HG03457 (cell line): ENCODE measurements around the gene NBL1.
"Not testable (repeated sequence)": the region's sequence is repeated elsewhere in the genome, so short reads cannot be mapped to it uniquely, and the experiment has no call there.

Experiments
- ATAC-seq: cut with Tn5 transposase; IDR thresholded peaks from one replicate; pipeline ENCODE4 v1.9.1; 2021; ENCODE audit warnings: moderate number of reproducible peaks; ENCODE audit not compliant: unreplicated experiment

The NBL1 gene

DNA sequence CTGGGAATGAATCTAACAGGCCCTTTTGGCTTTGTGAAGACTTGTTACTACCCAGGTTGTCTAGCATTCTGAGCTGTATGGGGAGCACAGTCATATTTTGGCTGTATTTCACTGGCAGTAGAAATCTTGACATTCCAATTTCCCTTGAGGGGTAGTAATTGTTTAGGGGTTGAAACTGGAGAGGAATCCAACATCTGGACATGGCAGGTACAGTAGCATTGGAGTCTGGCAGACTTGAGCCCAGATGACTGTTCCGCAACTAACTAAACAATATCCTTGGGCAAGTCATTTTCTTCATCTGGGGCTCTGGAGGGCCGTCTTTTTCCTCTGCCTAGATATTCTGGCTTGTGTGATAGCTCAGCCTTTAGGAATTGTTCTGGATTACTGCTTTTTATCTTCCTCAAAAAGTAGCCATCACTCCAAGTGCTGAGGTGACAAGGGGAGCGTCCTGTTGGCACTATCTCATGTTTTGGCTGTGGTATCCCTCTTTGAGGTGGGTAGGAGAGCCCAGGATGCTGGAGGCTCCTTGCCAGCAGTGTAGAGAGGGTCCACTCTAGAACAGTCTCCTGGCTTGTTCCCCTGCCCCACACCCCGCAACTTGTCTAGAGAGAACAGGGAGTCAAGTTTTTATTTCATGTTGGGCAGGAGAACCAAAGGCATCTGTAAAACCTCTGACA lies 22.7 kb upstream of the NBL1 start:
- ATAC-seq: no peak

DNA sequence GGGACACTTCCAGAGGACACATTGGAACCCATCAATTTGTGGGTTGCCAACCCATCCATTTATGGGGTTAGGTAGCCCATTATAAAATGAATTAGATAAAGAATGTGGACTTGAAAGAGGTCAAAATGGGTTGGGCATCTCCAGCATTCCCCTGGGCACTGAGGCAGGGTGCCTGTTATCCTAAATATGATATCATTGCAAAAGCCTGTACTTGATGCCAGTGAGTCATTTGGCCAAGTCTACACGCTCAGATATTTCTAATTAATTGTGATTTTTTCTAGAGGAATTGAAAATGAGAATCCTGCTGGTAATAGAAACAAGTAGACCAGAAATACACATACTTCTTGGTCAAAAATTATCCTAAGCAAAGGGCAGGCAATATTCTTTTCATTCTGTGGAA lies 21.9 kb upstream of the NBL1 start:
- ATAC-seq: no peak

DNA sequence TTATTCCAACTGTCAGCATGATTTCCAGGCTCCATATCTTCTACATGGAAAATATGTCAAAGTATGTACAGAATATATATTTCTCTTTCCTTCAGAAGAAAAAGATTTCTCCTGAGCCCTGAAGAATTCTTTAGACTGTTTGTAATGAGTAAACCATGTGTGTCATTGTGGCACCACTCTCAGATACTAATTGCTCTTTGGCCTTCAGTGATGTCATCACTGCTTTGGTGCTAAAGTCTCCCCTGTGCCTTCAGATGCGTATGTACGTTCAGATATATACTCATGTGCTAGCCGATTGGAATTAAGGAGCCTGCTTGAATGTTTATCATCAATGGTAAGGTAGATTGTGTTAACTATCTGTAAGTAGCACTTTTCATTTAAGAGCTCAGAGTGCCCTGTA lies 20.6 kb upstream of the NBL1 start:
- ATAC-seq: no peak

DNA sequence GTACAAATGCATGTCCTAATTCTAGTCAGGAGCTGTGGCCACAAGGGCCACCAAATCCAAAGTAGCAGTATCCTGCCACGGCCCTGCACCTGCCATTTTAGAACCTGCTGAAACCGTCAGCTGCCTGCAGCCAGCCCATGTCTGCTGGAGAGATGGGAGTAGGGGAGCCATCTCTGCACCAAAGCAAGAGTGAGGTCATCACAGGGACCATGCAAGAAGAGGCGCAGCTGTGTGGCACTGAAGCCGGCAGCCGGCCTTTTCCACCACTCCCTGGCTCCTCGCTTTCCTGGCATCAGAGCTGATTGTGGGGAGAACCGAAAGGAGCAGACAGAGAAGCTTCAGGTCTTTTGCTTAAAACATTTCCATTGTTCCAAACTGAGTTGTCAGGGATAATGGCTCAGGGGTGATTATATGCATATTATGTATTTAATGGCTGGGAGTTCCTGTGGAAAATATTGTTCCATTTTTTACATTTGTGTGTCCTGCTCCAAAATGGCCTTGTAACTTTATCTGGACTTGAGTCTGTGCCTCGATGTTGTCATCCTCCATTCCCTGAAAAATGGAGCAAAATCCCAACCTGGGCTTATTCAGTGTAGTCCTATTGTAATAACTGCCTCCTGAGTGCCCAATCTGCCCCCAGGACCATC lies 18.7 kb upstream of the NBL1 start:
- no peak for ATAC-seq

DNA sequence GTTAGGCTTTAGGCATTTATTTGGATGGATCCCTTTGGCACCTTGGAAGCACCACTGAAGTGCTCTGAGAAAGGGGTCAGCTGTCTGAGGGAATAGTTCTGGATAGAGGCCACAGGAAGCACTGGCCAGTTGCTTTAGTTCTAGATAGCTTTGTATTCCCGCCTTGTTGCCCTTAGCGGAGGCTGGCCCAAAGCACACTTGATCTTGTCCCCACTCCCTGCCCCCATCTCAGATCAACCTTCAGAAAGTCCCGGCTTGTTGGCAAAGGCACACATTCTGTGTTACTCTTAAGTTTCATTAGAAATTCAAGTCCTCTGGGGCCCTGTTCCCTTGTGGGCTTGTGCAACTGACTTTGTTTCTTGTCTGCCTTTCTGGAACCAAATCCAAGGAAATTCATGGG lies 15.2 kb upstream of the NBL1 start:
- ATAC-seq: no peak

DNA sequence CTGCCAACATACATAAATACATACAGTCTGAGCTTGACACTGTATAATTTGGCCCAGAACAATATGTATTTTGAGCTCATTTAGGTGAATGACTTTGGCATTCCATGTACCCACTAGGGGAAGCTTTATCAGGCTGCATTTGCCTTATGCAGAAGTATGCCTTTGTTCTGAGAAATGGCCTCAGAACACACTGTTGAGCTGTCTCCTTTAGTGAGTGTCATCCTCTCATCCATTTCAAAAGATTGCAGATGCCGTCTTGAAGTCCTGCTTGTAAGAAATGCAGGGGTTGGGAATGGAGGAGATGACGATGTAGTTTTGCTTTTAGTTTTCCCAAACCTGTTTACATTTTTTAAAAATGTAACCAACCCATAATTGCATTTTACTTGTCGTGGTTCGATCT lies 14.8 kb upstream of the NBL1 start:
- no peak for ATAC-seq

DNA sequence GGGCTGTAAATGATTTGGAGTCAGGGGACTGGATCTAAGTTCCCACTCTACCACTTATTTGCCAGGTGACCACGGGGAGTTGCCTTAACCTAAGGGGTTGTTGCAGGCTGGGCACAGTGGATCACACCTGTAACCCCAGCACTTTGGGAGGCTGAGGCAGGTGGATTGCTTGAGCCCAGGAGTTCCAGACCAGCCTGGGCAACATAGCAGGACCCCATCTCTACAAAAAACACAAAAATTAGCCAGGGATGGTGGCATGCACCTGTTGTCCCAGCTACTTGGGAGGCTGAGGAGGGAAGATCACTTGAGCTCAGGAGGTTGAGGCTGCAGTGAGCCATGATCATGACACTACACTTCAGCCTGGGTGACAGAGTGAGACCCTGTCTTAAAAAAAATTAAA lies 13.9 kb upstream of the NBL1 start:
- ATAC-seq: not testable (repeated sequence)

DNA sequence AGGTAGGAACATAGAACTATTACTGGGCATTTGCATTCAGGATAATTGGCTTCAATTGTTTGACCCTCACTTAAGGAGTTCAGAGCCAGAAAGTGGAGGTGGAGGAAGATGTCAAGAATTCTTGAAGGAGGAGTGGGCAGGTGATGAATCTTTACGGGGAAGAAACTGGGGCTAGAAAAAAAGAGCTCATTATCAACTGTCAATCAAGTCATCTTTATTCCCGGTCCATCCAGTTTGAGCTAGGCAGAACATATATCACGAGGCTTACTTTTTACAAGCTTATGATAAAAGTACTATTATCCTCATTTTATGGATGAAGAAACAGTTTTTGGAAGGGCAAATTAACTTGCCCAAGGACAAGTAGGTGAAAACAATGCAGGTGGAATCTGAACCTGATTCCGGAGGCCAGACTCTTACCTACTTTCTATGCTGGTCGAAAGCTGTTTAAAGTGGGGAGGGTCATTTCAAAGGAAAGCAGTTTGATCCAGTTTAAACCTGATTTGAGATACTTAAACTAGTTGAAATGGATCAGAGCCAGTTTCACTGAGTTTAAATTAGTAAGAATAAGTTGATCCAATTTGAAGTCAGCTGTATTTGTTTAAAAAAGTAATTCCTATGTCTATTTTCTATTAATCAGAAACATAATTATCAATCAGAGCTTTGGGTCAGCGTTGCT lies 13.3 kb upstream of the NBL1 start:
- ATAC-seq: no peak

DNA sequence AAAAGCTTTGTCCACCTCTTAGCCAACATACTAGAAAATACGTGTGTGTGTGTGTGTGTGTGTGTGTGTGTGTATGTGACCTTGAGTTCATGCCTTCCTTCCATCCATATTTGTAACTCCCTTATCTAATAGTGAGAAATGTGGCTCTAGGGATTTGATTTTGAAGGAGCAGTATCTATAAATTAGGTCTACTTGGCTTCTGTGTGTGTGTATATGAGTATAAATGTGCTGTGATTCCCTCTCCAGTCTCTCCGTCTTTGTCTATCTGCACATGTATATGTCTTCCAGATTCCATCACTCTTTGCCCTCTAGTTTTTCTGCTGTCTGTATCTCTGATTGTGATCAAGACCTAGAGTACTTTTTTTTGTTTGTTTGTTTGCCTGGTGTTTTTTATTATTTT lies 11.9 kb upstream of the NBL1 start:
- ATAC-seq: no peak

DNA sequence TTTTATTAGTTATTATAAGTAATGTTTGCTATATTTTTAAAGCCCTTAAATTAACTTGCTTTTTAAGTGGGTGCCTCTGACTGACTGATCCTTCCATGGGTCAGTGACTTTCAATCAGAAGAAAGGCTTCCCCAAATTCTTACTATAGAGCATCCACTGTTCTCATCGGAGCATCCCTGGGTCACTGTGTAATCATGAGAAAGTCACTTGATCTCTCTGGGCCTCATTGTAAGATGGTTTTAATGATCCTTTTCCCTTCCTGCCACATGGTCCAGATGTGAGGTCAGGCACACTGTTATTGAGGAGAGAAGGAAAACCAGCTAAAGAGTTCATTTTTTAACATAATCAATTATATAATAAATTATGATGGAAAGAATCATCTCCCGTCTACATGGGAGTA lies 11.0 kb upstream of the NBL1 start:
- no peak for ATAC-seq

DNA sequence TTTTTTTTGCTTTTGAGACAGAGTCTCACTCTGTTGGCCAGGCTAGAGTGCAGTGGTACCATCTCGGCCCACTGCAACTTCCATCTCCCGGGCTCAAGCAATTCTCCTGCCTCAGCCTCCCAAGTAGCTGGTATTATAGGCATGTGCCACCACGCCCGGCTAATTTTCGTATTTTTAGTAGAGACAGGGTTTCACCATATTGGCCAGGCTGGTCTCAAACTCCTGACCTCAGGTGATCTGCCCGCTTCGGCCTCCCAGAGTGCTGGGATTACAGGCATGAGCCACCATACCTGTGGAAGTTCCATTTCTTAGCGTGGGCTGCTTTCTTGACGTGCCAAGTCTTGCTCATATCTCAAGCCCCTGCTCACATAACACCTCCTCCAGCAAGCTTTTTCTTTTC lies 9.0 kb upstream of the NBL1 start:
- ATAC-seq: not testable (repeated sequence)

DNA sequence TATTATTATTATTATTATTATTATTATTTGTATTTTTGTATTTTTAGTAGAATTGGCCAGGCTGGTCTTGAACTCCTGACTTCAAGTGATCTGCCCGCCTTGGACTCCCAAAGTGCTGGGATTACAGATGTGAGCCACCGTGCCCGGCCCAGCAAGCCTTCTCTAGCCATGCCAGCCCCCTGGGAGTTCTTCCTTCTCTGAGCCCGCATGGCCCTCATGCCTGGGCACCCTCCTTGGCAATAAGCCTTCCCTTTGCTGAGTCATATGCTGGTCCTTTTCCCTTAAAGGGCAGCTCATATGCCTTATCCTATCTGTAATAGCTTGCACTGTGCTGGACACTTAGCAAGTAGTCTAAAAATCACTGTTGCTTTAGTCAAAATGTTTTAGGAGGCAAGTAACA lies 8.5 kb upstream of the NBL1 start:
- no peak for ATAC-seq

DNA sequence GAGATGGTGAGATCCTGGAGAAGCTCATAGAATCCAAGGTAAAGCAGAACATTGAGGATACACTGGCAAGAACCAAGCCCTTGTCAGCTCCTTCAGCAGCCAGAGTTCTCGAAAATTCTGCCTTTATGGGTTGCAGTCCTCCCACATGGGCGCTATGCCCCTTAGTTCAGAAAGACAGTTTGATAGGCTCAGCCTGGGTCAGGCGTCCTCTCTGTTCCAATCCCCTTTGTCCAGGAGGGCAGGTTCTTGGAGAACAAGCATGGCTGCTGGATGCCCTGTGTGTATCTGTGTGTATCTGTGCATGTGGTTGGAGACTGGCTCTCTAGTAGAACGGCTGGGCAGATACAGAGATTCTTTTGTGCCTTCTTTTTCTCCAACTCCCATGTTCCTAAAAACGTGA lies 8.0 kb upstream of the NBL1 start:
- ATAC-seq: no peak

DNA sequence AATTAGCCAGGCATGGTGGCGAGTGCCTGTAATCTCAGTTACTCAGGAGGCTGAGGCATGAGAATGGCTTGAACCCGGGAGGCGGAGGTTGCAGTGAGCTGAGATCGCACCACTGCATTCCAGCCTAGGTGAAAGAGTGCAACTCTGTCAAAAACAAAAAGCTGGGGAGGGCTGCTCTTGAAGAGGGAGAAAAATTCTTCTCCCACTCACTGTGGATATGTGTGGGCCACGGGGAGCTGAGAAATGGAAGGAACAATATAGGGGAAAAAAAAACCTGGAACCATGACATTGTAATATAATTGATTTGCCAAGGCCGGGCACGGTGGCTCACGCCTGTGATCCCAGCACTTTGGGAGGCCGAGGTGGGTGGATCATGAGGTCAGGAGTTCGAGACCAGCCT lies 7.4 kb upstream of the NBL1 start:
- ATAC-seq: not testable (repeated sequence)

DNA sequence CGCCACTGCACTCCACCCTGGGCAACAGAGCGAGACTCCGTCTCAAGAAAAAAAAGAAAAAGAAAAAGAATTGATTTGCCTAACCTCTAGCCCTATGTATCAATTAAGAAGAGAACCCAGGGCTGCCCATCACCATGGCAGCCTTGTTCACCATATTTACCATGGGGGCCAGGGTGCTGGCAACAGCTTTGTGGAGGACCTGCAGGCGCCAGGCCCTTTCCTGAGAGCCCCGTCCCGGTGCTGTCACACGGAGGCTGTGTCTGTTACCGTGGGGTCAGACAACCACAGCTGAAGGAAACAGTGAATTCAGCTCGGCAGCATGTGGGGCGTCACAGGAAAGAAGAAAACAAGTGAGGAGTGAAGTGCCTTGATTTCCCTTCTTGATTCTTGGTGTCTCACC lies 6.5 kb upstream of the NBL1 start:
- ATAC-seq: no peak

DNA sequence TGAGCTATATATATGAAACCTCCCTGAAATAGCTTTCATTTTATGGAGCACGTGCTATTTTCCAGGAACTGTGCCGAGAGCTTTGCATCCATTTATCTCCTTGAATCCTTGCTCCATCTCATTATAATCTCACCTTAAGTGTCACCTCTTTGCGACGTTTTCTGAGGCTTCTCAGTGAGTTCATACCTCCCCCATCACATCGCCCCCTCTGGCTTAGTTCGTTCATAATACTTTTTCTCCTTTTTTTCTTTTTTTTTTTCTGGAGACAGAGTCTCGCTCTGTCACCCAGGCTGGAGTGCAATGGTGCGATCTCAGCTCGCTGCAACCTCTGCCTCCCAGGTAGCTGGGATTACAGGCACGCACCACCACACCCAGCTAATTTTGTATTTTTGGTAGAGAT lies 4.9 kb upstream of the NBL1 start:
- not testable (repeated sequence) for ATAC-seq

DNA sequence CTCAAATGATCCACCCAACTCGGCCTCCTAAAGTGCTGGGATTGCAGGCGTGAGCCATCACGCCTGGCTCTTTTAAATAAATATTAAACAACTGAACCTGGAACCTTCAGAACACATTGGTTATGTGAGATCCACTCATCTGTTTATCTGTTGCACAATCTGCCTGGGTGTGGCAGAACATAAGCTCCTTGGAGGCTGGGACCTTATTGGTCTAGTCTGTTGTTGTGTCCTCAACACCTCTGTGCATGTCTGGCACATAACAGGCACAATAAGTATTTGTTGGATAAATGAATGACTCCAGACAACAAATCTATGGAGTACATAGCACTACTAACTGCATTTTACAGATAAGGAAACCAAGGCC lies 4.1 kb upstream of the NBL1 start:
- no peak for ATAC-seq

DNA sequence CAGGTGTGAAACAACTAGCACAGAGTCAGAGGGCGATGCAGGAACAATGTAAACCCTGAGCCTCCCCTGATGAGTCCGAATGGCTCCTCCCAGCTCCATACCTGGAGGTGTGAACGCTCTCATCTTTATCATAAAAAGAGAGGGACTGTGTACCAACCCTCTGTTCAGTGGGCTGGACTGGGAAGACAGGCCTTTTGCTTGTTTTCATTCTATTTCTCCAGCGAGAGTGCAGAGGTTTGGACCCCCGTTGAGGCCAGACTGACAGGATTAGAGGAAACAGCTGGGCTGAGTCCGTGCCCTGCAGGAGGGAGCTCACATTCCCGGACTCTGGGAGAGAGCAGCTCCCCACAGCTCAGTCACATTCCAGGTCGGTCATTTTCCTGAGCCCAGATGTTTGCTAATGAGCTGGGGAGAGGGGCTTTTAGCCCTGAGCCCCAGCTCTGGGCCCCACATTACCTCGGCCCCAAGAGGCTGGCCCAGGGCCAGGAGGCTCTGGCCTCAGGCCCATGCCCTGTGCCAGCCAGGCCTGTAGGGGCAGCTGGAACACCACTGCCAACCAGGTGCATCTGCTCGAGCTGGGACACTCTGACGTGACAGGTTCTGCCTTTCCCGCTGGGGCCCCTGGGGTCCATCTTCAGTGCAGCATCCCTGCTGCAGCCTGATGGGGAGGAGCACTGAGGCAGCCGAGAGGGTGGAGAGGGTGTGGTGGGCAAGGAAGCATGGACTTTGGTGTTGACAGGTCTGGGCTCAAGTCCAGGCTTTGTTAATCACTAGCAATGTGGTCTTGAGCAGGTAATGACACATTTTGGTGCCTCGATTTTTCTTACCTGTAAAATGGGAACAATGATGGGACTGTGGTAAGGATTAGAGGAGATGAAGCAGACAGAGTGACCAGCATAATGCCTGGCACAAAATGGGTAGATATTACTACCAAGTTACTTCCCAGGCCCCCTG lies 3.5 kb upstream of the NBL1 start:
- no peak for ATAC-seq

DNA sequence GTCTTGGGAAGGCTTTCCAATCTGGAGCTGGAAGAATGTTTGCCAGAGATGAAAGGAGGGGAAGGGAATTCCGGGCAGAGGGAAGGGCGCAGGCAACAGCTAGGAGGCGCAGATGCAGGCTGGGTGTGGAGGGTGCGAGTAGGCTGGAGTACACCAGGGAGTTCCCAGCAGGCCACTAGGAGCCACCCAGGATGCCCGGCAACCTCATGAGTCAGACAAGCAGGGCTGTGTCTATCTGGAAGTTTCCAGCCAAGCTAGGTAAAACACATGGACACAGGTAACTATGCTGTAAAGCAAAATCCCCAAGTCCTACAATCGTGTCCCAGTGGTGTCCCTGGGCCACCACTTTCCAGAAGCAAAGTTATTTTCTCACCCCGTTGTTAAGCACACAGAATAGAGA lies 990 bp upstream of the NBL1 start:
- no peak for ATAC-seq

DNA sequence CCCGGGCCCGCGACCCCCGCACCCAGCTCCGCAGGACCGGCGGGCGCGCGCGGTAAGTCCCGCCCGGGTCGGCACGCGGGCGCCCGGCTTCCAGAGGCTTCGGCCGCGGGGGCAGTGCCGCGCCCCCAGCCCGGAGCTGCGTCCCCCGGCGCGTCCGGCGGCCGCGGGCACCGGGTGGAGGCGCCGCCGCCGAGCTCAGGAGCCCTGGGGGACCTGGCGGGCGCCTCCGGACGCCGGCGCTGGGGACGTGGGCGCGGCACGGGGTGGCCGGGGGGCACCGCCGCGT lies 227 bp downstream of the NBL1 start:
- ATAC-seq: no peak

DNA sequence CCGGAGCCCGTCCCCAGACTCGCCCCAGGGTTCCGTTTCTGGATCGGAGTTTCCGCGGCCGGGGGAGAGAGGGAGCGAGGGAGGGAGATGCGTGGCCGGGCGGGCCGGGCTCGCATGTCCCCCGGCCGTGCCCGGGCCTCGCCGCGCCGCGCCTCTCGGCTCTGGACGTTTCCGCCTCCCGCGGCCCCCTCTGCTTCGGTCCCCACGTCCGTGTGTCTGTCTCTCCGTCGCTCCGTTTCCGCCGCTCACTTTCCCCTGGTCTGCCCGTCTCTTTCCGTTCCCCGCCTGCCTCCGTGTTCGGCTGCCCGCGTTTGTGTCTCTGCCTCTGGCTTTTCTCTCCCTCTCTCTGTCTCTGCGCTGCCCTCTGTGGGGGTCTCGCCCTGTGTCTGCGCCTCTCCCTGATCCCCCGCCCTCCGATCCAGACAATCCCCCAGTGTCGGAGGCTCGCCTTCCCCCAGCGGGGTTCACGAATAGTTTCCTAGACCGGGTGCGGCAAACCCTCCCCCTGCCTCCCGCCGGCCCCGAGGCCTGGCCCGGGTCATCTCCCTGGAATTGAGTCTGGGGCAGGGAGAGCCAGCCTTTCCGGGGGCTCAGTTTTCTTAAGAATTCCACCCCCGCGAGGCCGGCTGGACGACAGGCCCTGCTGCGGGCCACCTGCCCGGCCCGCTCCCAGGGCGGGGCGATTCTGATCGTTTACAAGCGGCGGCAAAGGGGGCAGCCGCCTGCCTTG lies 735 bp downstream of the NBL1 start:
- ATAC-seq: no peak
